Peyer's patch (tissue), 4 donors: ENCODE data around the gene PROZ.

Experiments
- CTCF ChIP-seq, 6 experiments: fragments of 450-650 bp in 4 of 6; fragments of 200-600 bp in 2 of 6; sonication (generic) in 1 of 6; IDR thresholded peaks; one replicate each; pipeline ENCODE4 v1.5.1; 2017 to 2019; ENCODE audit warnings: antibody characterized with exemption in 6 of 6, mild to moderate bottlenecking in 3 of 6, moderate library complexity in 1 of 6
- POLR2A ChIP-seq, 2 donors: fragments of 450-650 bp; IDR thresholded peaks; one replicate each; pipeline ENCODE4 v1.5.1; 2017; ENCODE audit warnings: antibody characterized with exemption in 2 of 2, mild to moderate bottlenecking in 2 of 2, moderate library complexity in 2 of 2

- TF ChIP-seq CTCF (IDR thresholded peaks at IDR 0.05) (no peak), POLR2A (IDR thresholded peaks at IDR 0.05) (no peak)
Observed at GRCh38 chr13:113115363-113116205, 42.9 kb upstream of the PROZ start.
